A549 (cell line): ENCODE data around the gene HCFC2.

Experiments
- POLR2A ChIP-seq: IDR thresholded peaks from 2 replicates; pipeline ENCODE4 v1.6.1; 2012; ENCODE audit warnings: mild to moderate bottlenecking, low read length
- TF ChIP-seq, protein P1 (sequence below): fragments of >200 bp; sonication (Bioruptor Twin); formaldehyde crosslinking; IDR thresholded peaks from 3 replicates; pipeline ENCODE4 v1.5.1; 2016

GRCh38 chr12:104152685-104153241, 88.4 kb downstream of the HCFC2 start:
- TF ChIP-seq, protein P1, sequence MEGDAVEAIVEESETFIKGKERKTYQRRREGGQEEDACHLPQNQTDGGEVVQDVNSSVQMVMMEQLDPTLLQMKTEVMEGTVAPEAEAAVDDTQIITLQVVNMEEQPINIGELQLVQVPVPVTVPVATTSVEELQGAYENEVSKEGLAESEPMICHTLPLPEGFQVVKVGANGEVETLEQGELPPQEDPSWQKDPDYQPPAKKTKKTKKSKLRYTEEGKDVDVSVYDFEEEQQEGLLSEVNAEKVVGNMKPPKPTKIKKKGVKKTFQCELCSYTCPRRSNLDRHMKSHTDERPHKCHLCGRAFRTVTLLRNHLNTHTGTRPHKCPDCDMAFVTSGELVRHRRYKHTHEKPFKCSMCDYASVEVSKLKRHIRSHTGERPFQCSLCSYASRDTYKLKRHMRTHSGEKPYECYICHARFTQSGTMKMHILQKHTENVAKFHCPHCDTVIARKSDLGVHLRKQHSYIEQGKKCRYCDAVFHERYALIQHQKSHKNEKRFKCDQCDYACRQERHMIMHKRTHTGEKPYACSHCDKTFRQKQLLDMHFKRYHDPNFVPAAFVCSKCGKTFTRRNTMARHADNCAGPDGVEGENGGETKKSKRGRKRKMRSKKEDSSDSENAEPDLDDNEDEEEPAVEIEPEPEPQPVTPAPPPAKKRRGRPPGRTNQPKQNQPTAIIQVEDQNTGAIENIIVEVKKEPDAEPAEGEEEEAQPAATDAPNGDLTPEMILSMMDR, result no peak
- TF ChIP-seq POLR2A, result no peak
